ENCODE results near the gene ARHGAP5.

ARHGAP5 gene

GRCh38 chr14:32078023-32078857 lies 1.1 kb downstream of the ARHGAP5 start:
- peak; percentile 51 to 62 for DNase-seq

GRCh38 chr14:32078858-32079216 lies 1.7 kb downstream of the ARHGAP5 start:
- DNase-seq, result no peak

GRCh38 chr14:32079264-32079663 lies 2.2 kb downstream of the ARHGAP5 start:
- DNase-seq, result no peak

- no peak for DNase-seq
Measured at GRCh38 chr14:32080001-32080510, 3.0 kb downstream of the ARHGAP5 start.

GRCh38 chr14:32081901-32082300 lies 4.8 kb downstream of the ARHGAP5 start:
- DNase-seq, result no peak

- DNase-seq, result no peak
Measured at GRCh38 chr14:32083315-32083624, 6.2 kb downstream of the ARHGAP5 start.

GRCh38 chr14:32083789-32084188 lies 6.7 kb downstream of the ARHGAP5 start:
- DNase-seq, result no peak

- no peak for DNase-seq
Measured at GRCh38 chr14:32085182-32085844, 8.2 kb downstream of the ARHGAP5 start.

- DNase-seq, result no peak
Measured at GRCh38 chr14:32085845-32086383, 8.8 kb downstream of the ARHGAP5 start.

- no peak for DNase-seq
Measured at GRCh38 chr14:32087173-32087861, 10.2 kb downstream of the ARHGAP5 start.

- no peak for DNase-seq
Measured at GRCh38 chr14:32087907-32088306, 10.8 kb downstream of the ARHGAP5 start.

GRCh38 chr14:32090686-32091085 lies 13.6 kb downstream of the ARHGAP5 start:
- peak in 1 of 2 donors; percentile 57 for DNase-seq

GRCh38 chr14:32099473-32099872 lies 22.4 kb downstream of the ARHGAP5 start:
- DNase-seq, result no peak

- no peak for DNase-seq
Measured at GRCh38 chr14:32100175-32100574, 23.1 kb downstream of the ARHGAP5 start.

- DNase-seq, result no peak
Measured at GRCh38 chr14:32102152-32102787, 25.2 kb downstream of the ARHGAP5 start.

GRCh38 chr14:32102968-32103367 lies 25.9 kb downstream of the ARHGAP5 start:
- no peak for DNase-seq

GRCh38 chr14:32104308-32104707 lies 27.2 kb downstream of the ARHGAP5 start:
- DNase-seq, result no peak

GRCh38 chr14:32104803-32105202 lies 27.7 kb downstream of the ARHGAP5 start:
- DNase-seq, result no peak

GRCh38 chr14:32109676-32110547 lies 32.8 kb downstream of the ARHGAP5 start:
- no peak for DNase-seq

- no peak for DNase-seq
Measured at GRCh38 chr14:32110548-32110896, 33.4 kb downstream of the ARHGAP5 start.

- no peak for DNase-seq
Measured at GRCh38 chr14:32121536-32121935, 44.4 kb downstream of the ARHGAP5 start.

GRCh38 chr14:32121948-32122347 lies 44.8 kb downstream of the ARHGAP5 start:
- no peak for DNase-seq

All from hippocampal formation (tissue), 2 donors.